CD4-positive, alpha-beta T cell treated with Interleukin-2 at 100 ng/mL for 4 hours (primary cell): ENCODE results near the gene PDE8A.
"Not testable (repeated sequence)": the region's sequence is repeated elsewhere in the genome, so short reads cannot be mapped to it uniquely, and the experiment has no call there.

Experiments
- DNase-seq: peaks from one replicate; pipeline ENCODE4 v3.0.0-alpha.2; 2020; ENCODE audit warnings: low spot score

The PDE8A gene

DNA sequence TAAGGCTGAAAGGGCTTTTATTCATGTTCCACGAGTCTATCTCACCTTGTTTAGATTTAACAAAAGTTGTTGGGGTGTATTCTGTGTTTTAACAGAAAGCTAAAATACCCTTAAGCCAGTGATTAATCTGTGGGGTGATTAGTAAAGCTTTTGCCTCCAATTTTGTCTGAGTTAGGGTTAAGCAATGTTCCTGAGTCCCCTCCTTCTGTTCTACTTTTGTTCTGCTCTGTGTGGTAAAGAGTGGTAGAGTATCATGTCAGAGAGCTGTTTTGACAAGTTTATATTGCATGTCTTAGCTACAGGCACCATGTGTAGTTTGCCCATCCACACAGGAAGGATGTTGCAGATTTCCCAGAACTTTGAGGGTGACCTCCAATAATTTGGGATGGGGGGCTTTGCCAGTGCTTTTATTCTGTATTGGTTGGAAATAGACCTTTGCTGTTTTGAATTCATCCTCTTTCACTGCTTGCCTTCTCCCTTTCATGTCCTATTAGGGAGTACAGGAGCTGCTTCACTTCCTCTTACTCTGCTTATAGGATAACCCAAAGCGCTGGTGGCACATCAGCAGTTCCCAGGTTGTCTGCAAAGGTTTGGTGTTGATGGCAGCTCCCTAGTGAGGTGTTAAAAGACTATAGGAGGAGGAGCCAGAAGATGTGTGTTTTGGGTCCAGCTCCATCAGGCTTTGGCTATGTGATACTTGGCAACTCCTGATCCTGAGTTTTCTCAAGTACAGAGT, 7.4 kb downstream of the PDE8A start:
- DNase-seq: no peak

DNA sequence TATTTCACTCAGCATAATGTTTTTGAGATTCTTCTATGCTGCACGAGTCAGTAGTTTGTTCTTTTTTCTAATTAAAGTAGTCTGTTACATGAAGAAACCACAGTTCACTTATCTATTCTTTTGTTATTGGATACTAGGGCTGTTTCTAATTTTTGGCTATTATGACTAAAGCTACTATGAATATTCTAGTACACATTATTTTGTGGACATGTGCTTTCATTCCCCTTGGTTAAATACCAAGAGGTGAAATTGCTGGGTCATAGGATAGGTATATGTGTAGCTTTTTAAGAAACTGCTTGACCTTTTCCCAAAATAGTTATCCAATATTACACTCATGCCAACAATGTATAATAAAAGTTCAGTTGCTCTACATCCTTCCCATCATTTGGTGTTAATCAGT, 8.9 kb downstream of the PDE8A start:
- DNase-seq: no peak

- DNase-seq: no peak
Observed at GRCh38 chr15:84991014-84991712, 9.5 kb downstream of the PDE8A start.

- peak; percentile 30 for DNase-seq
Observed at GRCh38 chr15:84992157-84992944, 10.7 kb downstream of the PDE8A start.

DNA sequence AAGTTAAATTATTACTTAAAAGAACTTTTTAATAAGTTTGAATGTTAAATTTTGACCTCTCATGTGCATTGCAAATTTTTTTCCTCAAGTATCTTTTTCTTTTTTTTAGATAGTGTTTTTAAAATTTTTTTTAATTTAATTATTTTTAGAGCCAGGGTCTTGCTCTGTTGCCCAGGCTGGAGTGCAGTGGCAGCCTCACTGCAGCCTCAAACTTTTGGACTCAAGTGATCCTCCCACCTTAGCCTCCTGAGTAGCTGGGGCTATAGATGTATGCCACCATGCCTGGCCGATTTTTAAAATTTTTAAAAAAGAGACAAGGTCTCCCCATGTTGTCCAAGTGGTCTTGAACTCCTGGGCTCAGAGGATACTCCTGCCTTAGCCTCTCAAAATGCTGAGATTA, 14.4 kb downstream of the PDE8A start:
- DNase-seq: no peak

- not testable (repeated sequence) for DNase-seq
Observed at GRCh38 chr15:84996714-84997113, 15.1 kb downstream of the PDE8A start.

GRCh38 chr15:84997214-84997613, 15.6 kb downstream of the PDE8A start:
- not testable (repeated sequence) for DNase-seq

DNA sequence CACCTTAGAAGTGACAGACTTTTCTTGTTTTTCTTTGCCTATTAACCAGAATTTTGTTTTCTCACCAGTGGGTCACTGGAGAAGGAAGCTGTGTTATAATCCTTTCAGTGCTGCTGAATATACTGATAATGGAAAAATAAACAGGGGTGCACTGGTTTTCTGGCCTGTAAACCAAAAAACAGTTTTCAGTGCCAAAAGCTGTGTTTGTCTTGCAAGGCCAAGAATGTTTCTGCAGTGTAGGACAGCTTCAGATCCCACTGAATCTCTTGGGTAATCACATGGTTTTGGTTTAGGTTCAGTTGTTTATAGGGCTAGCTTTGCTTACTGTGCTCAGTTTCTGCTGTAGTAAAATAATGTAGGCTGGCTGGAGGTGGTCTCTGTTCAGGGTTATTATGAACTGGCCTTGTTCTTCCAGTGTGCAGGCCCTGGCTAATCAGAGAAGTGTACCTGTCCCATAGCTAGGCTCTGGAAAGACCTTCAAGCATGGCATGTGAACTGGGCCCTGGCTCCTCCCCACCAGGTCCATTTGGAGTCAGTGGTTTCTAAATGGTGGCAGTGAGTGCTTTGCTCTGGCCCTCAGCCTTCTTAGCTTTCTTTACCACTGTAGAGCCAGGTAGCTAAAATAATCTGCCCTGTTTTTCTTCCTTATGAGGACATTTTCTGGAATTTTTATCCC, 18.7 kb downstream of the PDE8A start:
- DNase-seq: no peak

- no peak for DNase-seq
Observed at GRCh38 chr15:85000937-85001336, 19.3 kb downstream of the PDE8A start.

- no peak for DNase-seq
Observed at GRCh38 chr15:85002517-85002916, 20.9 kb downstream of the PDE8A start.

- no peak for DNase-seq
Observed at GRCh38 chr15:85003593-85004312, 22.1 kb downstream of the PDE8A start.

- DNase-seq: no peak
Observed at GRCh38 chr15:85004550-85004949, 22.9 kb downstream of the PDE8A start.

- DNase-seq: no peak
Observed at GRCh38 chr15:85005319-85005718, 23.7 kb downstream of the PDE8A start.

DNA sequence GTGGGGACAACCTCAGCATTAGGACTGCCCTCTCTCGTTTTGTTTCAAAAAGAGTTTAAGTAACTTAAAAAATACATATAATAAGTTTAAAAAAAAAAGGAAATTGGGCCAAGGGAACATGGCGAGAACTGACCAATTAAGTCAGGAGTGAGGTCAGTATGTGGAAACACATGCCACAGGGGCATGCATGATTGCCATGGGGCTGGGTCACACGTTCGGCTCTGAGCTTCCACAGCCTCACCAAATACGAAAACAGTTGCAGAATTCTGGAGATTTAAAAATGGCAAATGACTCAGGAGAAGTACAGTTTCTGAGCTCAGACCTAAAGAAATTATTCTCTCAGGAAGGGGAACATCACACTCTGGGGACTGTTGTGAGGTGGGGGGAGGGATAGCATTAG, 24.1 kb downstream of the PDE8A start:
- DNase-seq: no peak

DNA sequence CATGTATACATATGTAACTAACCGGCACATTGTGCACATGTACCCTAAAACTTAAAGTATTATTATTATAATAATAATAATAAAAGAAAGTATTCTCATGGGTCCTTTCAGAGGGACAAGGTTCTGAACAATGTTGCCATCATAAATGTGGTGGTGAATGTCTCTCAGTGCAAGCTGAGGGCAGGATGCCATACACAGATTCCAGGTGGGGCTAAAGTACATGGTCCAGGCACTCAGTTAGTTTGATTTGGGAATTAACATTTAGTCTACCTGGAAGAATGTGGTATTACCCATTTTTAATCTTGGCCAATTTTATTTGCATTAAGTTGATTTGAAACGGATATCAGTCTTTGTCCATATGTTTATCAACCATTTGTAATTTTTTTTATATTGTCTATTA, 24.5 kb downstream of the PDE8A start:
- DNase-seq: no peak

- no peak for DNase-seq
Observed at GRCh38 chr15:85006655-85007054, 25.0 kb downstream of the PDE8A start.

DNA sequence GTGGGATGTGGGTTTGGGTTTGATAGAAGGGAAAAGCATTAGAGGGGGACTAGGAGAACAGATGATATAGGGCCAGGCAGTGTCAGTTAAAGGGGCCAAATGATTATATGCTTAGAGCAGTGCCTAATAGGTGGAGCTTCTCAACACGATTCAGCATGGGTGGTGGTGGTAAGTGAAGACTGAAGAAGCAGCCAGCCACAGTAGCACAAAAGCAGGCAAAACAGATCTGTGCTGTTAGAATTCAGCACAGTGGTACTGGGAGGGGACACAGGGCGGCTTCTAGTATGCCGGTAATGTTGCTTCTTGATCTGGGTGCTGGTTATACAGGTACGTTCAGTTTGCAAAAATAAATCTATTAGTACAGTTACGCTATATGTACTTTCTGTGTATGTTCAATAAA, 25.5 kb downstream of the PDE8A start:
- DNase-seq: no peak

DNA sequence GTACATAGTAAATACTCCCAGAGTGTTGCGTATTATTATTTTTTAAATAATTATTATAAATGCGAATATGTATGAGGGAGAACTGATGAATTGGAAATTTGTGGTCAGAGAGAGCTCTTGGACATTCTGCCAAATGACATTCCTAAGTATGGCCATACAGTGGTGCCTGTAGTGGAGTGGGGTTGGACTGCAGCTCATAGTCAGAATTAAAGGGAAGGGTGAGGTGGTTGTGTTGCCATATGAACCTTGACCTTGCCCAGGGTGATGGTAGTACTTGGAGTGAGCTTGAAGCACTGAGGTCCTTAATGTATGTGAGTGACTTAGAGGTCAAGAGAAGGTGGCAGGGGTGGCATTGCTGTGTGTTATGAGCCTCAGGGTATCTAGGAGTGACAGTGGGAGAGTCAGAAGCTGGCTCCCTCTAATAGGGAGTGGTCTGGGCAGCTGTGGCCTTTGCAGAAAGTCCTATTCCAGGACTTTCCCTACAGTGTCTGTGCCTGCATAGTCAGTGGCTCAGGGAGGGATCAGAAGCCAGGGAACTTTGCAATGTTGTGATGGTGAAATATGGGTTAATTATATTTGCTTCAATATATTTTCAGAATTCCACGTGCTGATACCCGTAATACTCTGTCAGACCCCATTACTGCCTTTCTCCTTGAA, 26.2 kb downstream of the PDE8A start:
- no peak for DNase-seq

DNA sequence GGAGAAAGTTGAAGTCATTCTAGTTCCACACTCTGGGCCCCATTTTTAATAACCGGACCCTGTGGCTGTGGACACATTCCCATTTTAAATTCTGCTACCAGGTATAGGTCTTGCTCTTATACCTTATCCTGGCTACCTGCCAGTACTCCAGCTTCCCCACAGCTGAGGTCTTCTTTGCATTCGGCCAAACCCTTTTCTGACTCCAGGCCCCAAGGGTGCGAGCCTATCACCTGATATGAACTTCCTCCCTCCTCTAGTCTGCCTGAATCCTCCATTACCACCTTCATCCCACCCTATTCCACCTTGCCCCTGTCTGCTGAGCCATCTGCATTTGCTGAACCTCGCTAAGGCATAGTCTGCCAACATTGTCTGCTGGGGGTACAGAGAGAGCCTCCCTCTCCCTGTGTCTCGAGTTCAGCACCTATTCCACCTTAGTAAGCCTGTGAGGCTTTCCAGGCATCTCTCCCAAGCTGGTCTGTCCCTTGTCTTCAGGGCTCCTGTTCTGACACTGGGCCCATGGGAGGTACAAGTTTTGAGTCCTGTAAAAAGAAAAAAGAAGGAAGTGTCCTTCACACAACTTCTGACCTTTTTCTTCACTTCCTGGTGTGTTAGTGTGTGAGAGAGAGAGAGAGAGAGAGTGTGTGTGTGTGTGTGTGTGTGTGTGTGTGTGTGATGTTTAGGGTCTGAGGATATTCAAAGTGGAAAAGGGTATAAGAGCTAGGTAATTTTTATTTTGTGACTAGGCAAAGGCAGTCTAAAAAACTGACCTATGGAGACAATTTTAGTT, 27.0 kb downstream of the PDE8A start:
- no peak for DNase-seq

GRCh38 chr15:85009435-85009834, 27.8 kb downstream of the PDE8A start:
- DNase-seq: no peak

GRCh38 chr15:85010071-85010385, 28.4 kb downstream of the PDE8A start:
- no peak for DNase-seq
